IMR-90 (cell line): ENCODE measurements around the gene MAMDC4. TPM values are rescaled to one million over a fixed set of nuclear protein-coding genes. Genes with fewer than 3 reads are reported as not detected.

Experiments
- ATAC-seq: fragments of 200-7000 bp; cut with Tn5 transposase; 2 replicates; pipeline ENCODE4 v1.9.1; 2020; ENCODE audit warnings: low read depth, mild to moderate bottlenecking, moderate library complexity
- BruUV-seq: library from RNA; stranded (reverse); fragments of 400-500 nt; replicated peaks from 2 replicates; lab custom pipeline; 2021; lab: Mats Ljungman, UMichigan
- CTCF ChIA-PET: fragments of 300-600 bp; formaldehyde crosslinking; extraction: SDS; loops from one replicate; lab custom pipeline; 2021; ENCODE audit warnings: antibody characterized with exemption; lab: Yijun Ruan, JAX
- POLR2A ChIA-PET: fragments of 300-600 bp; sonication (Branson Sonifier 250); formaldehyde crosslinking; loops from one replicate; lab custom pipeline; 2022; ENCODE audit warnings: antibody characterized with exemption; ENCODE audit not compliant: unreplicated experiment; lab: Charles Lee
- DNase-seq: peaks from one replicate; pipeline ENCODE4 v3.0.0; 2013
- H2AFZ ChIP-seq: replicated peaks from 2 replicates; pipeline ENCODE3; 2013; ENCODE audit warnings: low read length, mild to moderate bottlenecking; ENCODE audit not compliant: poor library complexity
- H2AK5ac ChIP-seq: 2 replicates; pipeline ENCODE4 v1.6.1; 2013; ENCODE audit warnings: low read depth, low read length, inconsistent platforms
- H2AK9ac ChIP-seq: replicated peaks from 2 replicates; pipeline ENCODE3; 2013; ENCODE audit warnings: mild to moderate bottlenecking, low read depth, low read length, moderate library complexity; ENCODE audit not compliant: poor library complexity
- H2BK120ac ChIP-seq: 2 replicates; pipeline ENCODE4 v1.6.1; 2013; ENCODE audit warnings: low read depth, low read length, inconsistent platforms
- H2BK15ac ChIP-seq: 3 replicates; pipeline ENCODE4 v1.6.1; 2013; ENCODE audit warnings: low read depth, low read length, inconsistent platforms
- H2BK20ac ChIP-seq: 2 replicates; pipeline ENCODE4 v1.6.1; 2013; ENCODE audit warnings: low read depth, mild to moderate bottlenecking, inconsistent platforms, low read length, moderate library complexity
- H2BK5ac ChIP-seq: 2 replicates; pipeline ENCODE4 v1.6.1; 2013; ENCODE audit warnings: mild to moderate bottlenecking, low read depth, low read length, inconsistent platforms; ENCODE audit not compliant: poor library complexity, severe bottlenecking
- H3K14ac ChIP-seq: replicated peaks from 2 replicates; pipeline ENCODE4 v1.6.1; 2013; ENCODE audit warnings: low read depth, low read length, inconsistent platforms
- H3K18ac ChIP-seq: 2 replicates; pipeline ENCODE4 v1.6.1; 2013; ENCODE audit warnings: low read depth, low read length, control low read depth
- H3K23ac ChIP-seq: 2 replicates; pipeline ENCODE4 v1.6.1; 2013; ENCODE audit warnings: low read depth, low read length, inconsistent platforms
- H3K27ac ChIP-seq: 2 replicates; pipeline ENCODE4 v1.5.1; 2013; ENCODE audit warnings: mild to moderate bottlenecking, control low read depth, low read length; ENCODE audit not compliant: insufficient read depth
- H3K27me3 ChIP-seq: 2 replicates; pipeline ENCODE4 v1.6.1; 2013; ENCODE audit warnings: low read length; ENCODE audit not compliant: control insufficient read depth, insufficient read depth
- H3K36me3 ChIP-seq: 2 replicates; pipeline ENCODE4 v1.6.1; 2013; ENCODE audit warnings: low read length, mixed read lengths; ENCODE audit not compliant: control insufficient read depth, insufficient read depth
- H3K4ac ChIP-seq: 2 replicates; pipeline ENCODE4 v1.6.1; 2013; ENCODE audit warnings: low read depth, low read length, inconsistent platforms
- H3K4me1 ChIP-seq: 2 replicates; pipeline ENCODE4 v1.6.1; 2013; ENCODE audit warnings: low read length, mixed read lengths; ENCODE audit not compliant: control insufficient read depth, insufficient read depth
- H3K4me2 ChIP-seq: 2 replicates; pipeline ENCODE4 v1.6.1; 2013; ENCODE audit warnings: low read depth, mild to moderate bottlenecking, control low read depth, low read length, moderate library complexity
- H3K4me3 ChIP-seq: 2 replicates; pipeline ENCODE4 v1.5.1; 2013; ENCODE audit warnings: low read depth, mild to moderate bottlenecking, control low read depth, low read length, moderate library complexity; ENCODE audit not compliant: insufficient read depth
- H3K56ac ChIP-seq: 2 replicates; pipeline ENCODE4 v1.6.1; 2013; ENCODE audit warnings: low read length, inconsistent platforms; ENCODE audit not compliant: insufficient read depth; ENCODE audit errors: extremely low read depth
- H3K79me1 ChIP-seq, 2 experiments: 2 replicates each; pipeline ENCODE4 v1.6.1; 2013; ENCODE audit warnings: low read length in 2 of 2, inconsistent platforms in 1 of 2, low read depth in 1 of 2
- H3K9ac ChIP-seq: 2 replicates; pipeline ENCODE4 v1.6.1; 2013; ENCODE audit warnings: low read depth, low read length, control low read depth
- H3K9me1 ChIP-seq: 2 replicates; pipeline ENCODE4 v1.6.1; 2013; ENCODE audit warnings: low read length, inconsistent platforms; ENCODE audit not compliant: insufficient read depth
- H3K9me3 ChIP-seq: 2 replicates; pipeline ENCODE4 v1.6.1; 2013; ENCODE audit warnings: low read length; ENCODE audit not compliant: control insufficient read depth, insufficient read depth
- H4K20me1 ChIP-seq: 2 replicates; pipeline ENCODE4 v1.6.1; 2013; ENCODE audit warnings: low read length, inconsistent platforms; ENCODE audit not compliant: insufficient read depth
- H4K5ac ChIP-seq: 2 replicates; pipeline ENCODE4 v1.6.1; 2013; ENCODE audit warnings: mild to moderate bottlenecking, low read depth, low read length, control low read depth
- H4K8ac ChIP-seq, 2 experiments: 2 replicates each; pipeline ENCODE4 v1.6.1; 2013; ENCODE audit warnings: low read depth in 2 of 2, low read length in 2 of 2, control low read depth in 1 of 2, inconsistent platforms in 1 of 2
- H4K91ac ChIP-seq: 2 replicates; pipeline ENCODE4 v1.6.1; 2013; ENCODE audit warnings: low read depth, low read length, inconsistent platforms; ENCODE audit not compliant: insufficient read depth
- CEBPB ChIP-seq: IDR thresholded peaks from 2 replicates; pipeline ENCODE4 v1.6.1; 2012; ENCODE audit warnings: low read depth, low read length, improper control_type of control experiment
- CHD1 ChIP-seq: IDR thresholded peaks from 2 replicates; pipeline ENCODE4 v1.6.1; 2012; ENCODE audit warnings: low read depth, low read length, improper control_type of control experiment
- FOS ChIP-seq: fragments of 150-350 bp; IDR thresholded peaks from 2 replicates; pipeline ENCODE4 v1.6.1; 2016; ENCODE audit warnings: low read depth, low read length
- NFE2L2 ChIP-seq: fragments of 150-350 bp; IDR thresholded peaks from 2 replicates; pipeline ENCODE4 v1.6.1; 2016; ENCODE audit warnings: low read depth, mild to moderate bottlenecking, low read length
- POLR2A ChIP-seq: IDR thresholded peaks from 2 replicates; pipeline ENCODE4 v1.6.1; 2012; ENCODE audit warnings: mild to moderate bottlenecking, low read depth, low read length
- RCOR1 ChIP-seq: IDR thresholded peaks from 2 replicates; pipeline ENCODE4 v1.6.1; 2012; ENCODE audit warnings: mild to moderate bottlenecking, low read length, improper control_type of control experiment; ENCODE audit not compliant: insufficient replicate concordance
- WGBS, 2 experiments: methylation state at CpG; one replicate each; pipeline versions ENCODE4 v1.1.5 to v1.1.7; 2013; ENCODE audit warnings: missing lambda C conversion rate in 2 of 2; ENCODE audit not compliant: insufficient read length in 1 of 2; ENCODE audit errors: extremely low coverage in 2 of 2; 5-methylcytosine and 5-hydroxymethylcytosine counted together
- dilution Hi-C: fragments of 300-500 bp; cut with HindIII; formaldehyde crosslinking; loops from one replicate; pipeline ENCODE4 v1.14.3; 2018; ENCODE audit warnings: low sequenced_read_pairs; ENCODE audit not compliant: unreplicated experiment
- in situ Hi-C: fragments of 300-500 bp; cut with MboI; formaldehyde crosslinking; loops from 3 replicates; pipeline ENCODE4 v1.14.3; 2019; ENCODE audit warnings: low sequenced_read_pairs, inconsistent platforms, mixed read lengths
- intact Hi-C: fragments of 100-400 bp; cut with micrococcal nuclease; formaldehyde crosslinking; loops from 2 replicates; pipeline ENCODE4 v1.10.0; 2022
- polyA plus RNA-seq, 3 experiments: library from polyadenylated mRNA; depleted of rRNA; stranded (reverse); fragments of >200 nt; gene quantifications; 2 replicates each; pipeline ENCODE4 v1.2.3, GENCODE V29; 2012; ENCODE audit warnings: low replicate concordance in 1 of 3
- total RNA-seq: library from RNA; depleted of rRNA; stranded (reverse); fragments of >200 nt; gene quantifications from 2 replicates; pipeline ENCODE4 v1.2.3, GENCODE V29; 2012
- TF ChIP-seq, protein P1 (sequence below): fragments of 150-350 bp; IDR thresholded peaks from 2 replicates; pipeline ENCODE4 v1.6.1; 2017; ENCODE audit warnings: mild to moderate bottlenecking, antibody characterized with exemption, low read length, low read depth

Gene MAMDC4
- total and polyA plus RNA-seq, 2 of the 4 experiments (the other 2 are of a cell fraction), result 0.18 to 3.5 TPM

DNA sequence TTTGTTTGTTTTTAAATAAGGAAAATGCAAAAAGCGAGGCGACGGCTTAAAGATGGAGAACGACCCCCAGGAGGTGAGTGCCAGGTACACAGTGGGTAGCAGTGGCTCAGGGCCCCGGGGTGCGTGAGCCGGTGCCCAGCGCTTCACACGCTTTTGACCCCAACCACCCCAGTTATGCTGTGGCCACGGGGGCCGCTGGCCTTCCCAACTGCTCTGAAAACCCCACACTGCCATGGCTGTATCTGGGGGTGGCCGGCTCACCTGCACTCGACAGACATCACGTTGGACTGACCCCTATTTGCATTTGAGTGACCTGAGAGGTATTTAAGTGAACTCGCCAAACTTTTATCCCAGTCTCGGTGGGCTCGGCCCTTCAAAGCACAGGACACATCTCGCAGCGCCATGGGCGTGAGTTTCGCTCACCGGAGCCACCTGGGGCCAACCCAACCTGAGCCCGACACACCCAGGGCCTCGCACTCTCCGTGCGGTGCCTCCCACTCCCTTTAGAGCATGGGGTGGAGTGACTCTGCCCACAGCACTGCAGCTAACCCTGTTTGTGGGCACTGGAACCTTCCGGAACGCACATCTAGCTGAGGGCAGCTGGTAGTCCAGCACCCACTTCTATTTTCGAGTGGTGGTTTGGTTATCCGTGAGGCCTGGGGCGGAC, 23.5 kb upstream of the MAMDC4 start:
- Histone ChIP-seq H3K9ac (no peak overlapping the region), H3K79me1 (peaks cover 3% of the 10 kb centered on the region in 2 experiments; a peak in 1 of 4 replicates), H3K4me1 (no peaks in the 10 kb centered on the region), H2BK5ac (no peak overlapping the region), H3K4me3 (no peak overlapping the region), H3K27ac (no peak overlapping the region), H3K23ac (no peak overlapping the region), H3K9me3 (no peaks in the 10 kb centered on the region), H3K4me2 (no peak overlapping the region), H3K36me3 (peaks cover 68% of the 10 kb centered on the region), H2BK20ac (no peak overlapping the region), H3K18ac (no peak overlapping the region), H3K56ac (no peak overlapping the region), H2AFZ (no peak overlapping the region), H2AK9ac (no peak overlapping the region), H3K27me3 (no peaks in the 10 kb centered on the region), H4K5ac (no peak overlapping the region), H4K20me1 (no peaks in the 10 kb centered on the region; the same call in 1 of the 2 replicates), H3K9me1 (no peaks in the 10 kb centered on the region), H2AK5ac (no peak overlapping the region), H3K14ac (no peak overlapping the region), H2BK120ac (no peak overlapping the region), H4K91ac (no peak overlapping the region), H4K8ac (no peak overlapping the region), H2BK15ac (no peak overlapping the region), H3K4ac (no peak overlapping the region)
- ATAC-seq (no peak), DNase-seq (no peak)
- dilution Hi-C loops (no loop called here), in situ Hi-C loops (no loop called here), intact Hi-C loops (no loop called here)
- POLR2A ChIA-PET, result no interaction called here
- 97% methylated on average over 14 of the region's 31 CpGs; no CpG with 5 or more reads in 1 of the 2 experiments for WGBS, 2 experiments
- CTCF ChIA-PET, result no interaction called here
- no peak for TF ChIP-seq NFE2L2
- TF ChIP-seq, protein P1, sequence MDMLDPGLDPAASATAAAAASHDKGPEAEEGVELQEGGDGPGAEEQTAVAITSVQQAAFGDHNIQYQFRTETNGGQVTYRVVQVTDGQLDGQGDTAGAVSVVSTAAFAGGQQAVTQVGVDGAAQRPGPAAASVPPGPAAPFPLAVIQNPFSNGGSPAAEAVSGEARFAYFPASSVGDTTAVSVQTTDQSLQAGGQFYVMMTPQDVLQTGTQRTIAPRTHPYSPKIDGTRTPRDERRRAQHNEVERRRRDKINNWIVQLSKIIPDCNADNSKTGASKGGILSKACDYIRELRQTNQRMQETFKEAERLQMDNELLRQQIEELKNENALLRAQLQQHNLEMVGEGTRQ, result no peak
- TF ChIP-seq CEBPB, result no peak
- no peak for TF ChIP-seq FOS
- no peak for TF ChIP-seq POLR2A
- no peak for TF ChIP-seq CHD1
- TF ChIP-seq RCOR1, result no peak
- BruUV-seq, result no TSS peak
